ENCODE data around the gene MORN5. TPM values are rescaled to one million over a fixed set of nuclear protein-coding genes. Genes with fewer than 3 reads are reported as not detected.

The MORN5 gene
- polyA plus RNA-seq, 1 experiment = not detected

DNA sequence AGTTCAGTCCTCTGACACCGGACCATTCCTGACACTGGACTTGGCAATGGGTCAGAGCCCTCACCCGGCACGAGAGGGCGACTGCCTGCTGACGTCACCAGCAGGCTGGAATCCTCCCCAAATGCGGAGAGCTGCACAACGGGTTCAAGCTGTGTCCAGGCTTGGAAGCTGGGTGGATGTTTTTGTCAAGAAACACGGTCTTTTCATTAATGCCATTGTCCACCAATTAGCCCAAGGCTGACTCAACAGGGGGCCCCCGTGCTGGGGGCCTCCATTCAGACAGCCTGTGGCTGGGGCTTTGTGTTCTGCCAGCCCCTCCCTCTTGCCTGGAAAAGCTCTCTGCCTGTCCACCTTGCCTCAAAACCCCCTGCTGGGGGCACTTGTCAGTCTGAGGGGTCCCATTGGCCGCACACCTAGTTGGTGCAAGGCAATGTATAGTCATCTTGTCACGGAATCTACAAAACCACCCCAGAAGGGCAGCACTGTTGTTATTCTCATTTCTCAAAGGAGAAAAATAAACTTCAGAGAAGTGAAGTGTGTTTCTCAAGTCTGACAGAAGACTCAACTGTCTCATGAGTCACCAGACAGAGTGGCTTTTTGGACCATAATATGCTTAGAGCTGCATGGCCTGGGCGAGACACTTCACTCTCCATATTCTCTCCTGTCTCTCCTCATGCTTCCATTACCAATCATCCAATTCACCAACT is 24.7 kb upstream of the MORN5 start:
- TF ChIP-seq, protein P1, sequence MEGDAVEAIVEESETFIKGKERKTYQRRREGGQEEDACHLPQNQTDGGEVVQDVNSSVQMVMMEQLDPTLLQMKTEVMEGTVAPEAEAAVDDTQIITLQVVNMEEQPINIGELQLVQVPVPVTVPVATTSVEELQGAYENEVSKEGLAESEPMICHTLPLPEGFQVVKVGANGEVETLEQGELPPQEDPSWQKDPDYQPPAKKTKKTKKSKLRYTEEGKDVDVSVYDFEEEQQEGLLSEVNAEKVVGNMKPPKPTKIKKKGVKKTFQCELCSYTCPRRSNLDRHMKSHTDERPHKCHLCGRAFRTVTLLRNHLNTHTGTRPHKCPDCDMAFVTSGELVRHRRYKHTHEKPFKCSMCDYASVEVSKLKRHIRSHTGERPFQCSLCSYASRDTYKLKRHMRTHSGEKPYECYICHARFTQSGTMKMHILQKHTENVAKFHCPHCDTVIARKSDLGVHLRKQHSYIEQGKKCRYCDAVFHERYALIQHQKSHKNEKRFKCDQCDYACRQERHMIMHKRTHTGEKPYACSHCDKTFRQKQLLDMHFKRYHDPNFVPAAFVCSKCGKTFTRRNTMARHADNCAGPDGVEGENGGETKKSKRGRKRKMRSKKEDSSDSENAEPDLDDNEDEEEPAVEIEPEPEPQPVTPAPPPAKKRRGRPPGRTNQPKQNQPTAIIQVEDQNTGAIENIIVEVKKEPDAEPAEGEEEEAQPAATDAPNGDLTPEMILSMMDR (IDR thresholded peaks at IDR 0.05; ENCODE audit: low read depth, low read length) = no peak
- Histone ChIP-seq H3K27me3 (ENCODE audit: control insufficient read depth, insufficient read depth, low read length) (peaks cover 7% of the 10 kb centered on the region), H3K4me3 (ENCODE audit: low read depth, low read length) (no peak overlapping the region), H3K27ac (ENCODE audit: low read depth, low read length) (no peak overlapping the region), H3K9me3 (ENCODE audit: control insufficient read depth, insufficient read depth, low read length) (no peaks in the 10 kb centered on the region; the same call in 1 of the 2 replicates)
- POLR2A ChIA-PET = interaction anchor here (0.5 kb wide), 1 partner anchor 10 kb away, joined by 3 read pairs; no protein-coding TSS in a partner anchor
- no peak for DNase-seq (ENCODE audit: low read depth, low spot score)
- CTCF ChIA-PET = interaction anchor here (1.1 to 2.6 kb wide), 6 partner anchors 9 to 319 kb away, joined by 3 to 13 read pairs (median 4); no protein-coding TSS in a partner anchor

DNA sequence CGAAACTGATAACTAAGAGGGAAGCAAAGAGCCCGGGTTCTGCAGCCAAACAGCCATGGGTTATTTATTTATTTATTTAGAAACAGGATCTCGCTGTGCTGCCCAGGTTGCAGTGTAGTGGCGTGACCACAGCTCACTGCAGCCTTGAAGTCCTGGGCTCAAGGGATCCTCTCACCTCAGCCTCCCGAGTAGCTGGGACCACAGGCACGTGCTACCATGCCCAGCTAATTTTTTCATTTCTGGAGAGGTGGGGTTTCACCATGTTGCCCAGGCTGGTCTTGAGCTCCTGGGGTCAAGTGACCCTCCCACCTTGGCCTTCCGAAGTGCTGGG is 24.2 kb upstream of the MORN5 start:
- no peak for DNase-seq (ENCODE audit: low read depth, low spot score)
- Histone ChIP-seq H3K4me3 (ENCODE audit: low read depth, low read length) (no peak overlapping the region), H3K27me3 (ENCODE audit: control insufficient read depth, insufficient read depth, low read length) (peaks cover 7% of the 10 kb centered on the region), H3K9me3 (ENCODE audit: control insufficient read depth, insufficient read depth, low read length) (no peaks in the 10 kb centered on the region), H3K27ac (ENCODE audit: low read depth, low read length) (no peak overlapping the region)
- POLR2A ChIA-PET = interaction anchor here (0.5 kb wide), 1 partner anchor 10 kb away, joined by 3 read pairs; no protein-coding TSS in a partner anchor
- CTCF ChIA-PET = interaction anchor here (1.1 to 2.6 kb wide), 6 partner anchors 9 to 215 kb away, joined by 3 to 13 read pairs (median 5); no protein-coding TSS in a partner anchor
- TF ChIP-seq, protein P1 (IDR thresholded peaks at IDR 0.05; ENCODE audit: low read depth, low read length) = no peak

DNA sequence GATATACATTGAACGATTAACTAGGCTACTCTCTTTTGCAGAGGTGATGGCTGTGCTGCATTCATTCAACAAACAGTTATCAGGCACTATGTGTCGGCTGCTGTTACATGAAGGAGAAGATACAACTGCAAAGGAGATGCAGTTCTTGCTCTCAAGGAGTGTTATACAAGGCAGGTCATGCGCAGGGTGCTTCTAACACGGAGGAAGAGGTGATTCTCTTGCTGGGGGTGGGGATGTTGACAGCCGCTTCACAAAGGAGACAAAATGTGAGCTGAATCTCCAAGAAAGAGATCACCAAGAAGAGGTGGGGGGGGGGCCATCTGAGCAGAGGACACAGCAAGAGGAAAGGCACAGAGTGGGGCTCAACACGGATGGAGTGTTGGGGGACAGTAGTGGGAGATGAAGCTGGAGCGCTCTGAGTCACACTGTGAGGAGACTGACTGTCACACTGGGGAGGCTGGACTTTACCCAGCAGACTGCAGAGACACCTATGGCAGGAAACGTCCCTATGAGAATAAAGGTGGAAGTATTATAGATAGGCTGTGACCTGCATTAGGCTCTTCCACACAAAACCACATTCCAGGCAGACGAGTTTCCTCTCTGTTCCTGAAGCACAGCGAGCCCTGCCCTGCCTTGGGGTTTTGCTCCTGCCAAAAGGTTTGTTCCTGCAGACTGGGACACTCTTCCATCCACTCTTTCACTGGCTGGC is 21.0 kb upstream of the MORN5 start:
- ChIA-PET POLR2A (no interaction called here), CTCF (no interaction called here)
- Histone ChIP-seq H3K4me3 (ENCODE audit: low read depth, low read length) (no peak overlapping the region), H3K9me3 (ENCODE audit: control insufficient read depth, insufficient read depth, low read length) (no peaks in the 10 kb centered on the region), H3K27me3 (ENCODE audit: control insufficient read depth, insufficient read depth, low read length) (peaks cover 4% of the 10 kb centered on the region), H3K27ac (ENCODE audit: low read depth, low read length) (no peak overlapping the region)
- DNase-seq (ENCODE audit: low read depth, low spot score) = no peak
- TF ChIP-seq, protein P1 (IDR thresholded peaks at IDR 0.05; ENCODE audit: low read depth, low read length) = no peak

DNA sequence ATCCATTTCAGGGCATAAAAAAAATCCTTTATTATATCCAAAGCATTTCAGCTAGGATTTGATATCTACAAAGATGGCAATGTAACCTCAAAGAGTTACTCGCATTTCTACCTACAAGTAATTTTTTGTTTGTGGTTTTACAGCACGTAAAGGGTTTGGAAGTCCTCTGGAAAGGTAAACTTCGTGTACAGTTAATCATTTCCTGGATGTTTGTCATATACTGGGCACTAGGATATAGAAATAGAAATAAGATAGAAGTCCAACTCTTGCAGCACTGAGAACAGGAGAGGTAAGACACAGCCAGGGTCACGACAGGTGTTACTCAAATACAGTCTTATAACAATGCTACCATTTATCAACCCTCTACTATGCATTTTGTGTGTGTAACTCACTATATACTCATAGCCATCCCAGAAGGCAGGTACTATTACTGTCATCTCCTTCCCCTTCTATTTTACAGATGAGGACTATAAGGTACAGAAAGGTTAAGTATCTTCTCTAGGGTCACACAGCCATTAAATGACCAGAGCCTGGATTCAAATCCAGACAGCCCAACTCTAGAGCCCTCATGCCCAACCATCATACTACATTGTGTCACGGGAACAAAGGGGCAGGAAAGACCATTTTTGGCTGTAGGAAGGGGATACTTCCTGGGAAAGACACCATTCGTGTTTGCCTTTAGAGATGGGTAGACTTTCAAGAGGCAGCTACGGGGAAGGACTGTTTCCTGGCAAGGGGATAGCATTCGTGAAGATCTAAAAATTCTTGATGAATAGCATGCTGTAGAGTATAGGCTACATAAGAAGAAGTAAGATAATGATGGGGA is 19.1 kb upstream of the MORN5 start:
- Histone ChIP-seq H3K4me3 (ENCODE audit: low read depth, low read length) (no peak overlapping the region), H3K27ac (ENCODE audit: low read depth, low read length) (no peak overlapping the region), H3K27me3 (ENCODE audit: control insufficient read depth, insufficient read depth, low read length) (peaks cover 4% of the 10 kb centered on the region), H3K9me3 (ENCODE audit: control insufficient read depth, insufficient read depth, low read length) (no peaks in the 10 kb centered on the region)
- TF ChIP-seq, protein P1 (IDR thresholded peaks at IDR 0.05; ENCODE audit: low read depth, low read length) = no peak
- POLR2A ChIA-PET = no interaction called here
- CTCF ChIA-PET = interaction anchor here (1.0 to 1.2 kb wide), 2 partner anchors 8 to 16 kb away, joined by 3 read pairs; no protein-coding TSS in a partner anchor
- DNase-seq (ENCODE audit: low read depth, low spot score) = no peak

Measured in AG04450 (cell line).